ENCODE data around the gene VSTM1. TPM values are rescaled to one million over a fixed set of nuclear protein-coding genes. Genes with fewer than 3 reads are reported as not detected.
A peak's percentile ranks its signal among the peaks of the same experiment; 100 is the strongest.

Gene VSTM1
- total and polyA plus RNA-seq, 2 of the 8 experiments (the other 6 are each of a cell fraction or from before 2014, with no cell fraction given), result 0.12 to 0.65 TPM

- Histone ChIP-seq H3K27ac (ENCODE audit: low read depth, low read length) (no peak within 1 kb of the TSS), H2BK5ac (ENCODE audit: low read depth, low read length) (no peak within 1 kb of the TSS), H3K9me3 (ENCODE audit: insufficient read depth in 2 of 2, low read depth in 1 of 2, low read length in 1 of 2) (no peaks in the 10 kb centered on the region), H3K36me3 (ENCODE audit: control insufficient read depth in 2 of 4, insufficient read depth in 4 of 4, low read length in 3 of 4) (no peaks in the 10 kb centered on the region), H3K79me2 (ENCODE audit: control insufficient read depth in 1 of 2, insufficient read depth in 2 of 2, low read length in 2 of 2) (no peaks in the 10 kb centered on the region), H3K56ac (replicated peaks; ENCODE audit: insufficient read length, low read depth, low read length) (no peak within 1 kb of the TSS), H4K8ac (ENCODE audit: extremely low read depth, insufficient read depth, low read length) (no peak within 1 kb of the TSS; the same call in 1 of the 2 replicates), H3K4ac (replicated peaks; ENCODE audit: insufficient read length, low read depth, low read length) (no peak within 1 kb of the TSS), H3K9ac (replicated peaks in 1 of 4; ENCODE audit: extremely low read depth in 1 of 4, low read depth in 3 of 4, low read length in 3 of 4) (peak within 1 kb of the TSS in 1 of 4 experiments; percentile 71; a peak in 1 of 7 replicates), H3K27me3 (replicated peaks in 1 of 4; ENCODE audit: control insufficient read depth in 3 of 4, extremely low read depth in 1 of 4, insufficient read depth in 3 of 4, low read length in 3 of 4) (peaks cover 2 to 47% (median 32%) of the 10 kb centered on the region in 4 experiments), H3K23ac (ENCODE audit: insufficient read length) (no peak within 1 kb of the TSS), H2BK120ac (replicated peaks; ENCODE audit: low read depth, low read length) (no peak within 1 kb of the TSS), H2BK15ac (ENCODE audit: low read length) (0 out of 2 replicates have a peak within 1 kb of the TSS, but pooled peaks have one; percentile 29), H2BK12ac (ENCODE audit: low read depth, low read length) (no peak within 1 kb of the TSS), H4K20me1 (replicated peaks in 1 of 2; ENCODE audit: control insufficient read depth in 1 of 2, insufficient read depth in 2 of 2, low read length in 2 of 2) (no peaks in the 10 kb centered on the region), H2BK20ac (ENCODE audit: low read length) (no peak within 1 kb of the TSS), H2AK5ac (ENCODE audit: low read depth, low read length) (no peak within 1 kb of the TSS), H3K14ac (ENCODE audit: insufficient read length) (no peak within 1 kb of the TSS), H3K18ac (ENCODE audit: extremely low read depth, low read length) (peak within 1 kb of the TSS; percentile 48), H3K4me2 (ENCODE audit: insufficient read depth in 1 of 2, low read depth in 2 of 2, low read length in 2 of 2) (peak within 1 kb of the TSS; percentile 75 to 76), H3K4me3 (ENCODE audit: extremely low read depth in 1 of 4, insufficient read depth in 2 of 4, low read depth in 3 of 4, low read length in 4 of 4) (peak within 1 kb of the TSS; percentile 36 to 64 (median 44); a peak in 7 of 8 replicates), H3K79me1 (ENCODE audit: low read depth, low read length) (no peaks in the 10 kb centered on the region), H2AFZ (ENCODE audit: low read length) (no peak within 1 kb of the TSS), H3K23me2 (ENCODE audit: low read depth, low read length) (peaks cover 9% of the 10 kb centered on the region; the same call in 1 of the 2 replicates), H4K91ac (replicated peaks; ENCODE audit: insufficient read length, low read length) (no peak within 1 kb of the TSS), H4K5ac (ENCODE audit: insufficient read length, low read depth, low read length) (peak within 1 kb of the TSS; percentile 9), H3K4me1 (replicated peaks in 1 of 4; ENCODE audit: control insufficient read depth in 3 of 4, insufficient read depth in 4 of 4, low read length in 3 of 4) (peaks cover 0 to 15% (median 7%) of the 10 kb centered on the region in 4 experiments; a peak in 6 of 7 replicates)
- TF ChIP-seq RAD21 (IDR thresholded peaks at IDR 0.05 in 1 of 2, conservative IDR thresholded peaks at IDR 0.05 in 1 of 2; ENCODE audit: low read depth in 2 of 2, low read length in 2 of 2), result peak in 1 of 2 experiments; percentile 13; a peak in 1 of 4 replicates
- no peak for TF ChIP-seq TEAD4 (IDR thresholded peaks at IDR 0.05; ENCODE audit: low read depth, low read length)
- no peak for TF ChIP-seq MAFK (IDR thresholded peaks at IDR 0.05; ENCODE audit: low read depth, low read length)
- TF ChIP-seq EGR1 (IDR thresholded peaks at IDR 0.05; ENCODE audit: borderline replicate concordance, low read depth, low read length), result no peak
- TF ChIP-seq EZH2 (IDR thresholded peaks at IDR 0.05; ENCODE audit: low read depth, low read length, severe bottlenecking), result peak; percentile 12
- TF ChIP-seq KDM4A (IDR thresholded peaks at IDR 0.05; ENCODE audit: low read depth, low read length, severe bottlenecking), result peak; percentile 57
- TF ChIP-seq RFX5 (IDR thresholded peaks at IDR 0.05; ENCODE audit: borderline replicate concordance, low read depth, low read length), result no peak
- TF ChIP-seq SIN3A (conservative IDR thresholded peaks at IDR 0.05 in 1 of 2, IDR thresholded peaks at IDR 0.05 in 1 of 2; ENCODE audit: low read depth in 1 of 2, low read length in 2 of 2), result no peak
- TF ChIP-seq TAF7 (optimal IDR thresholded peaks at IDR 0.05; ENCODE audit: borderline replicate concordance, low read depth, low read length), result no peak
- no peak for TF ChIP-seq NANOG (IDR thresholded peaks at IDR 0.05; ENCODE audit: insufficient read depth, low read depth, low read length, poor library complexity, severe bottlenecking)
- ChIA-PET POLR2A (ENCODE audit: partially characterized antibody) (interaction anchor here (0.9 to 4.0 kb wide), 11 partner anchors 8 to 42 kb away, joined by 3 to 21 read pairs (median 5); no protein-coding TSS in a partner anchor), CTCF (ENCODE audit: partially characterized antibody) (interaction anchor here (4.2 kb wide), 1 partner anchor 32 kb away, joined by 33 read pairs; no protein-coding TSS in a partner anchor)
- no peak for FAIRE-seq
- WGBS, 2 experiments (ENCODE audit: extremely low coverage in 1 of 2, insufficient coverage in 1 of 2, insufficient read length in 1 of 2, insufficient replicate concordance in 2 of 2, low coverage in 1 of 2, low lambda C conversion rate in 2 of 2, missing lambda C conversion rate in 1 of 2), result 44% methylated on average over 11 of the region's 66 CpGs; no CpG with 5 or more reads in 1 of the 2 experiments
- DNase-seq (ENCODE audit: low read depth in 1 of 2, low spot score in 2 of 2), result peak in 1 of 2 experiments; percentile 77
Observed at GRCh38 chr19:53991224-53992113, 72.2 kb downstream of the VSTM1 start, which contains the start of gene CACNG6. Gene CACNG6 (plus strand): TSS chr19:53991637. CDS start chr19:53992878, 1,241 bp downstream.
